Thyroid gland (tissue), 4 donors: Measurements from ENCODE around the gene BCAT1. TPM values are rescaled to one million over a fixed set of nuclear protein-coding genes. Genes with fewer than 3 reads are reported as not detected.

Experiments
- DNase-seq, 2 donors: peaks; one replicate each; pipeline ENCODE4 v3.0.0-alpha.2; 2019
- H3K27ac ChIP-seq, 3 donors: fragments of 200-600 bp; sonication (generic); 1 replicate in 2 of 3; 2 replicates in 1 of 3; pipeline ENCODE4 v1.5.1; 2016 to 2019; ENCODE audit warnings: mild to moderate bottlenecking in 1 of 3, moderate library complexity in 1 of 3
- H3K27me3 ChIP-seq: fragments of 200-600 bp; sonication (generic); one replicate; pipeline ENCODE4 v1.5.1; 2019
- H3K36me3 ChIP-seq, 2 donors: fragments of 200-600 bp; sonication (generic); one replicate each; pipeline ENCODE4 v1.5.1; 2016 to 2019
- H3K4me1 ChIP-seq, 2 donors: fragments of 200-600 bp; sonication (generic); one replicate each; pipeline ENCODE4 v1.5.1; 2017 to 2019
- H3K4me3 ChIP-seq, 3 donors: fragments of 200-600 bp; sonication (generic); replicated peaks in 1 of 3; 1 replicate in 2 of 3; 2 replicates in 1 of 3; pipeline ENCODE4 v1.5.1; 2016; ENCODE audit warnings: mild to moderate bottlenecking in 1 of 3
- H3K9me3 ChIP-seq: fragments of 200-600 bp; sonication (generic); one replicate; pipeline ENCODE4 v1.5.1; 2017
- CTCF ChIP-seq, 6 experiments: fragments of 200-600 bp in 3 of 6; fragments of 450-650 bp in 3 of 6; sonication (generic) in 3 of 6; IDR thresholded peaks; one replicate each; pipeline ENCODE4 v1.5.1; 2016 to 2019; ENCODE audit warnings: antibody characterized with exemption in 6 of 6, mild to moderate bottlenecking in 2 of 6, inconsistent platforms in 1 of 6, moderate library complexity in 1 of 6
- POLR2A ChIP-seq, 2 donors: fragments of 450-650 bp; IDR thresholded peaks; one replicate each; pipeline ENCODE4 v1.6.1; 2017; ENCODE audit warnings: antibody characterized with exemption in 2 of 2, mild to moderate bottlenecking in 2 of 2, moderate library complexity in 1 of 2
- WGBS, 2 donors: methylation state at CpG; one replicate each; pipeline ENCODE4 v1.1.5; 2017; 5-methylcytosine and 5-hydroxymethylcytosine counted together
- intact Hi-C: fragments of 100-400 bp; cut with DNase I; formaldehyde crosslinking; loops from one replicate; pipeline ENCODE4 v1.15.1; 2023
- total RNA-seq, 4 donors: library from RNA; depleted of rRNA; stranded (reverse); fragments of >200 nt; gene quantifications; one replicate each; pipeline ENCODE4 v1.2.3, GENCODE V29; 2016

The BCAT1 gene
- total RNA-seq, 4 donors from 2014 or later: 3.8 to 49.1 (median 13.2) TPM

GRCh38 chr12:24821691-24822090, 127.2 kb downstream of the BCAT1 start:
- Histone ChIP-seq H3K4me3 (no peak overlapping the region), H3K36me3 (no peaks in the 10 kb centered on the region), H3K9me3 (no peaks in the 10 kb centered on the region), H3K27me3 (no peaks in the 10 kb centered on the region), H3K4me1 (peaks cover 0 to 3% of the 10 kb centered on the region in 2 donors), H3K27ac (no peak overlapping the region)
- DNase-seq: no peak
- WGBS, 2 donors: 62 to 64% methylated on average over 3 of the region's 3 CpGs
- intact Hi-C loops: no loop called here
- no peak for TF ChIP-seq POLR2A (IDR thresholded peaks at IDR 0.05)

GRCh38 chr12:24820872-24821271, 128.0 kb downstream of the BCAT1 start:
- no peak overlapping the region for H3K27ac ChIP-seq

GRCh38 chr12:24818351-24818750, 130.6 kb downstream of the BCAT1 start:
- WGBS, 2 donors: 91 to 98% methylated on average over 1 of the region's 1 CpG
- H3K36me3 ChIP-seq: no peaks in the 10 kb centered on the region
- no peak for TF ChIP-seq POLR2A (IDR thresholded peaks at IDR 0.05)
- no peak for TF ChIP-seq CTCF (IDR thresholded peaks at IDR 0.05)
- H3K9me3 ChIP-seq: no peaks in the 10 kb centered on the region
- no peaks in the 10 kb centered on the region for H3K27me3 ChIP-seq
- no peak overlapping the region for H3K4me3 ChIP-seq
- H3K4me1 ChIP-seq: peaks cover 0 to 3% of the 10 kb centered on the region in 2 donors
- DNase-seq: no peak
- H3K27ac ChIP-seq: no peak overlapping the region
- intact Hi-C loops: no loop called here

More at GRCh38 chr12:24820872-24821271, 128.0 kb downstream of the BCAT1 start:
- Histone ChIP-seq H3K27me3 (no peaks in the 10 kb centered on the region), H3K4me3 (no peak overlapping the region), H3K4me1 (peaks cover 0 to 3% of the 10 kb centered on the region in 2 donors), H3K36me3 (no peaks in the 10 kb centered on the region), H3K9me3 (no peaks in the 10 kb centered on the region)
- TF ChIP-seq CTCF (IDR thresholded peaks at IDR 0.05) (no peak), POLR2A (IDR thresholded peaks at IDR 0.05) (no peak)
- intact Hi-C loops: no loop called here
- WGBS, 2 donors: 77 to 78% methylated on average over 5 of the region's 5 CpGs
- no peak for DNase-seq

GRCh38 chr12:24815114-24815423, 133.8 kb downstream of the BCAT1 start:
- 66 to 79% methylated on average over 1 of the region's 1 CpG for WGBS, 2 donors
- no peaks in the 10 kb centered on the region for H3K9me3 ChIP-seq
- no peaks in the 10 kb centered on the region for H3K27me3 ChIP-seq
- no peak overlapping the region for H3K27ac ChIP-seq
- H3K4me3 ChIP-seq: no peak overlapping the region
- no peak for DNase-seq
- TF ChIP-seq POLR2A (IDR thresholded peaks at IDR 0.05) (no peak), CTCF (IDR thresholded peaks at IDR 0.05) (no peak)
- intact Hi-C loops: no loop called here
- H3K36me3 ChIP-seq: no peaks in the 10 kb centered on the region
- H3K4me1 ChIP-seq: peaks cover 0 to 6% of the 10 kb centered on the region in 2 donors

GRCh38 chr12:24814379-24815113, 134.4 kb downstream of the BCAT1 start:
- no peak overlapping the region for H3K4me3 ChIP-seq
- no peak overlapping the region for H3K27ac ChIP-seq
- WGBS, 2 donors: 56 to 69% methylated on average over 2 of the region's 2 CpGs
- no peaks in the 10 kb centered on the region for H3K36me3 ChIP-seq
- H3K27me3 ChIP-seq: no peaks in the 10 kb centered on the region
- intact Hi-C loops: no loop called here
- peaks cover 0 to 6% of the 10 kb centered on the region in 2 donors for H3K4me1 ChIP-seq
- TF ChIP-seq POLR2A (IDR thresholded peaks at IDR 0.05) (no peak), CTCF (IDR thresholded peaks at IDR 0.05) (no peak)
- no peak for DNase-seq
- H3K9me3 ChIP-seq: no peaks in the 10 kb centered on the region
